Measurements from ENCODE around the gene AGR2.
"Not testable (repeated sequence)": the region's sequence is repeated elsewhere in the genome, so short reads cannot be mapped to it uniquely, and the experiment has no call there.

Gene AGR2

DNA sequence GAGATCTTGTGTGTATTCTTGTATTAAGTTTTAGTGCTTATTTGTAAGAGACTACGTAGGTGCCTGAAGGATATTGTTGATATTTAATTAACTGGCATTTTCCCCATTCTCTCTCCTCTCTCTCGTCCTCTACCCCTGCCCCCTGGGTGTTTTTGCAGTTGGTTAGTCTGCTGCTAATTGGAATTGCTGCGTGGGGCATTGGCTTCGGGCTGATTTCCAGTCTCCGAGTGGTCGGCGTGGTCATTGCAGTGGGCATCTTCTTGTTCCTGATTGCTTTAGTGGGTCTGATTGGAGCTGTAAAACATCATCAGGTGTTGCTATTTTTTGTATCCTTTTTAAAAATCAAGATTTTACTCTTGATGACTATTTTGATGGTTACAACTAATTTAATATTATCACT, 28.7 kb downstream of the AGR2 start:
- FAIRE-seq (no peak), DNase-seq (ENCODE audit: insufficient read length, low spot score) (no peak)
- TF ChIP-seq CTCF (IDR thresholded peaks at IDR 0.05; ENCODE audit: insufficient read depth, missing control alignments) = no peak

DNA sequence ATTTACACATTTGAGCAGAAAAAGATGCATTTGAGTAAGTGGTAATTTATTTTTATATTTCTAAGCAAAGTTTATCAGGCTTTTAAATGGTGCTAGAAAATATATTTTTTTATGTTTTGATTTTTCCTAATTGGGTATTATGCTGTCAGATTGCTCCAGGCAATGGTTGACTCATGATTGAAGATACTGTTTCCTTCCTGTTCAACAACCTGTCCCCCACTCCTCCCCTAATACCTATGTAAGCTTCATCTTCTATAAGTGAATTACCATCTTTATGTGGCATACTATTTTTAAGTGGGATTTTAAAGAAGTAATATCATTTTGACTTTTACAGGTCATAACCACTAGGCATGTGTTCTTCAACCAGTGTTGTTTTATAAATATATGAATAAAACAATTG, 29.8 kb downstream of the AGR2 start:
- DNase-seq (ENCODE audit: insufficient read length, low spot score) (no peak), FAIRE-seq (no peak)
- TF ChIP-seq CTCF (IDR thresholded peaks at IDR 0.05; ENCODE audit: insufficient read depth, missing control alignments) = no peak

DNA sequence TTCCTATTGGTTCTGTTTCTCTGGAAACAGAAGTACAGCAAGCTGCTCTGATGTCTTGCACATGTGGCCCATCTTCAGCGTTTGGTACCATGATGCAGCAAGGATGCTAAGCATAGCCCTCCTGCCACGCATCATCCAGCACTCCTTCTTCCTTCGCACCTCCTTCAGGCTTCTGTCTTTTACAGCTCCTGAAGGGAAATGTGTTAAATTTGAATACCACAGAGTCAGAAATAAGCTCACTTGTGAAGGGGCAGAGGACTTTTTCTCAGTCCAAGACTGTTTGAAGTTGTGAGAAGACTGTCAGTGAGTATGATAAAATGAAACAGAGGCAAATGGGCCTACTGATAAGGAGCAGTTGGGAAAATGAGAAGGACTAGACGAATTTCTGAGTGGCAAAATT, 30.5 kb downstream of the AGR2 start:
- DNase-seq (ENCODE audit: insufficient read length, low spot score) (no peak), FAIRE-seq (no peak)
- no peak for TF ChIP-seq CTCF (IDR thresholded peaks at IDR 0.05; ENCODE audit: insufficient read depth, missing control alignments)

DNA sequence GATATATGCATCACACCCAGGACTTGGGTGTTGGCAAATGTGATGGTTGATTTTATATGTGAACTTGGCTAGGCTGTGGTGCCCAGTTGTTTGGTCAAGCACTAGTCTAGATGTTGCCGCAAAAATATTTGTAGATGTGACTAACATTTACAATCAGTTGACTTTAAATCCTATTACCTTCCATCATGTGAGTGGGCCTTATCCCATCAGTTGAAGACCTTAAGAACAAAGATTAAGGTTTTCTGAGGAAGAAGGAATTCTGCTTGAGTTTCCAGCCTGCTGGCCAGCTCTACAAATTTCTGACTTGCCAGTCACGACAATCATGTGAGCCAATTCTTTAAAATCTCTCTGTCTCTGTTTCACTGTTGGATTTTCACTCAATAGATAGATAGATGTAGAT, 30.9 kb downstream of the AGR2 start:
- no peak for TF ChIP-seq CTCF (IDR thresholded peaks at IDR 0.05; ENCODE audit: insufficient read depth, missing control alignments)
- DNase-seq (ENCODE audit: insufficient read length, low spot score) (no peak), FAIRE-seq (no peak)

DNA sequence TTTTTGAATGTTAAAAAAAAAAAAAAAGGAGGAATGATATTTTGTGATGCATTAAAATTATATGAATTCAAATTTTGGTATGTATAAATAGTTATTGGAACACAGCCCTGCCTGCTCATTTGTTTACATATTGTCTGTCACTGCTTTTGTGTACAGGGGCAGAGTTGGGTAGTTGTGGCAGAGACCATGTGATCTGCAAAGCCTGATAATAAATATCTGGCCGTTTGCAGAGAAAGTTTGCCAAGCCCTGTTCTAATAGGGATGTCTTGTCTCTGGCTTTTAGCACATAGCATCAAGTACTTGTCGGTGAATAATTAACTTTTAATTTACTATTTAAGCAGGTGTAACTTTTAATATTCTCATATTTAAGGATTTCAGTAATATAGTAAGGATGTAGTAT, 31.5 kb downstream of the AGR2 start:
- no peak for FAIRE-seq

GRCh38 chr7:16770657-16771329, 34.0 kb downstream of the AGR2 start:
- no peak for TF ChIP-seq CTCF (IDR thresholded peaks at IDR 0.05; ENCODE audit: insufficient read depth, missing control alignments)
- no peak for FAIRE-seq
- no peak for DNase-seq (ENCODE audit: insufficient read length, low spot score)

More for the DNA sequence above, 31.5 kb downstream of the AGR2 start:
- TF ChIP-seq CTCF (IDR thresholded peaks at IDR 0.05; ENCODE audit: insufficient read depth, missing control alignments) = no peak
- no peak for DNase-seq (ENCODE audit: insufficient read length, low spot score)

GRCh38 chr7:16769994-16770393, 34.8 kb downstream of the AGR2 start:
- not testable (repeated sequence) for FAIRE-seq

DNA sequence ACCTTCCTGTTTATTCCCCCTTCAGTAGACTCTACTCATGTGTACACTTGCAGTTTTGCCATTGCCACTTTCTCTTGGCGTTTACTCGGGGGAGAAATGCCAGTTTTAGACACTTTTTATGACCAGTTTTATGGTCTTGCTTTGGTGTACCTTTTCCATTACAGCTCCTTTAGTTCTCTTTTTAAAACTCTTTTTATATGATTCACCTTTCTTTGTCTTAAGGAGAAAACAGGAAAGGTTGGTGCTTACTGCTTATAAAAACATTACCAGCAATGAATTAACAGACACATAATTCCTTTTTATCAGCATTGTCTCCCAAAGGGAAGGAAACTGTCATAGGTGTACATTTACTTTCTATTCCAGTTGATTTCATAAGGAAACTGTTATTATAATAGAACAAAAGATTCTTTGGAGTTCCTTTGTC, 39.4 kb downstream of the AGR2 start:
- no peak for TF ChIP-seq CTCF (IDR thresholded peaks at IDR 0.05; ENCODE audit: insufficient read depth, missing control alignments)
- FAIRE-seq = no peak
- DNase-seq (ENCODE audit: insufficient read length, low spot score) = no peak

More at GRCh38 chr7:16769994-16770393, 34.8 kb downstream of the AGR2 start:
- not testable (repeated sequence) for DNase-seq (ENCODE audit: insufficient read length, low spot score)

All from D721Med (cell line).